Lung (tissue), 12 donors: ENCODE results near the gene UBR1. TPM values are rescaled to one million over a fixed set of nuclear protein-coding genes. Genes with fewer than 3 reads are reported as not detected.
"Not testable (repeated sequence)": the region's sequence is repeated elsewhere in the genome, so short reads cannot be mapped to it uniquely, and the experiment has no call there.

ENCODE experiments used
- ATAC-seq: fragments of 200-7000 bp; cut with Tn5 transposase; one replicate; pipeline ENCODE4 v1.9.1; 2020; ENCODE audit warnings: moderate number of reproducible peaks; ENCODE audit not compliant: insufficient read depth, low FRiP score
- DNase-seq, 3 donors: peaks; one replicate each; pipeline ENCODE4 v3.0.0-alpha.2; 2013 to 2017
- H3K27ac ChIP-seq, 2 donors: one replicate each; pipeline ENCODE4 v1.5.1; 2013; ENCODE audit warnings: mild to moderate bottlenecking in 2 of 2, moderate library complexity in 2 of 2, control low read depth in 1 of 2, inconsistent platforms in 1 of 2, low read depth in 1 of 2, low read length in 1 of 2
- H3K27me3 ChIP-seq, 3 donors: one replicate each; pipeline ENCODE4 v1.5.1; 2013; ENCODE audit warnings: low read length in 2 of 3; ENCODE audit not compliant: control insufficient read depth in 3 of 3, insufficient read depth in 3 of 3
- H3K36me3 ChIP-seq, 4 donors: one replicate each; pipeline ENCODE4 v1.5.1; 2013; ENCODE audit warnings: low read length in 4 of 4, mild to moderate bottlenecking in 1 of 4, moderate library complexity in 1 of 4; ENCODE audit not compliant: control insufficient read depth in 4 of 4, insufficient read depth in 4 of 4
- H3K4me1 ChIP-seq, 5 donors: one replicate each; pipeline ENCODE4 v1.5.1; 2013; ENCODE audit warnings: low read length in 5 of 5, mild to moderate bottlenecking in 2 of 5, moderate library complexity in 1 of 5; ENCODE audit not compliant: control insufficient read depth in 5 of 5, insufficient read depth in 5 of 5
- H3K4me3 ChIP-seq: one replicate; pipeline ENCODE4 v1.5.1; 2013; ENCODE audit warnings: mild to moderate bottlenecking, control low read depth, moderate library complexity
- H3K9ac ChIP-seq, 2 donors: one replicate each; pipeline ENCODE4 v1.5.1; 2013; ENCODE audit warnings: low read length in 2 of 2, control low read depth in 1 of 2; ENCODE audit not compliant: insufficient read depth in 1 of 2
- H3K9me3 ChIP-seq, 4 donors: one replicate each; pipeline ENCODE4 v1.5.1; 2013; ENCODE audit warnings: low read length in 3 of 4, mild to moderate bottlenecking in 1 of 4, moderate library complexity in 1 of 4; ENCODE audit not compliant: control insufficient read depth in 4 of 4, insufficient read depth in 3 of 4
- WGBS, 2 donors: extraction: QIAGEN DNeasy Blood & Tissue Kit; methylation state at CpG; one replicate each; pipeline ENCODE4 v1.1.7; 2013; 5-methylcytosine and 5-hydroxymethylcytosine counted together
- polyA plus RNA-seq, 2 donors: library from polyadenylated mRNA; stranded (reverse); fragments of 200-250 nt; gene quantifications; one replicate each; pipeline ENCODE4 v1.2.1, GENCODE V29; 2013
- total RNA-seq, 2 donors: library from RNA; depleted of rRNA in 1 of 2; stranded (reverse); fragments of >200 nt in 1 of 2; gene quantifications; one replicate each; pipeline ENCODE4 v1.2.1, GENCODE V29; 2014 to 2021
- TF ChIP-seq, protein P1 (sequence below): IDR thresholded peaks from 2 replicates; pipeline ENCODE4 v1.5.1; 2012; ENCODE audit warnings: mild to moderate bottlenecking; ENCODE audit errors: control extremely low read depth, extremely low read depth
- donor health status: control.
- donor health status: control.
- donor health status: Bipolar disorder and iron deficiency.
- donor health status: healthy.
- donor health status: DM: yes; HTN: yes; CAD: no.

Gene UBR1
- total and polyA plus RNA-seq, 4 donors, result 5.7 to 70.3 (median 17.2) TPM

DNA sequence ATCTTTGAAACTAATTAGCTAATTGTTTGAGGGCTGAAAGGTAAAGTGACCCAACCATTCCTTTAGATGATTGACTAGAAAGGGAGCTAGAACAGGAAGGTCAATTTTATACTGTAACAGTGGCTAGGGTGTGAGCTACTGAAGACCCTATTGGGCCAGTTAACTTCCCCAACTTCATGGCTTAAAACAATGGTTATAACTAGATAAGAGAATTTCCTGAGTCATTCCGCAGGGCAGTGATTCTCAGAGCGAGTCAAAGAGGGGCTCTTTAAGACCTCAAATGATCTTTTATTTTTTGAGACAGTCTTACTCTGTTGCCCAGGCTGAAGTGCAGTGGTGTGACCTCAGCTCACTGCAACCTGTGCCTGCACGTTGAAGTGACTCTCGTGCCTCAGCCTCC lies 151.5 kb downstream of the UBR1 start:
- no peak overlapping the region for H3K4me3 ChIP-seq

DNA sequence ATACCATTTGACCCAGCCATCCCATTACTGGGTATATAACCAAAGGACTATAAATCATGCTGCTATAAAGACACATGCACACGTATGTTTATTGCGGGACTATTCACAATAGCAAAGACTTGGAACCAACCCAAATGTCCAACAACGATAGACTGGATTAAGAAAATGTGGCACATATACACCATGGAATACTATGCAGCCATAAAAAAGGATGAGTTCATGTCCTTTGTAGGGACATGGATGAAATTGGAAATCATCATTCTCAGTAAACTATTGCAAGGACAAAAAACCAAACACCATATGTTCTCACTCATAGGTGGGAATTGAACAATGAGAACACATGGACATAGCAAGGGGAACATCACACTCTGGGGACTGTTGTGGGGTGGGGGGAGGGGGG lies 156.9 kb downstream of the UBR1 start:
- H3K27ac ChIP-seq, H3K9me3 ChIP-seq, H3K9ac ChIP-seq, H3K4me3 ChIP-seq, ATAC-seq, DNase-seq, H3K27me3 ChIP-seq, H3K4me1 ChIP-seq: not testable (repeated sequence)
- whole genome bisulfite sequencing, 2 donors, result 88 to 100% methylated on average over 3 of the region's 3 CpGs
- peaks cover 16 to 37% (median 19%) of the 10 kb centered on the region in 4 donors for H3K36me3 ChIP-seq

More for the DNA sequence above, 151.5 kb downstream of the UBR1 start:
- TF ChIP-seq, protein P1, sequence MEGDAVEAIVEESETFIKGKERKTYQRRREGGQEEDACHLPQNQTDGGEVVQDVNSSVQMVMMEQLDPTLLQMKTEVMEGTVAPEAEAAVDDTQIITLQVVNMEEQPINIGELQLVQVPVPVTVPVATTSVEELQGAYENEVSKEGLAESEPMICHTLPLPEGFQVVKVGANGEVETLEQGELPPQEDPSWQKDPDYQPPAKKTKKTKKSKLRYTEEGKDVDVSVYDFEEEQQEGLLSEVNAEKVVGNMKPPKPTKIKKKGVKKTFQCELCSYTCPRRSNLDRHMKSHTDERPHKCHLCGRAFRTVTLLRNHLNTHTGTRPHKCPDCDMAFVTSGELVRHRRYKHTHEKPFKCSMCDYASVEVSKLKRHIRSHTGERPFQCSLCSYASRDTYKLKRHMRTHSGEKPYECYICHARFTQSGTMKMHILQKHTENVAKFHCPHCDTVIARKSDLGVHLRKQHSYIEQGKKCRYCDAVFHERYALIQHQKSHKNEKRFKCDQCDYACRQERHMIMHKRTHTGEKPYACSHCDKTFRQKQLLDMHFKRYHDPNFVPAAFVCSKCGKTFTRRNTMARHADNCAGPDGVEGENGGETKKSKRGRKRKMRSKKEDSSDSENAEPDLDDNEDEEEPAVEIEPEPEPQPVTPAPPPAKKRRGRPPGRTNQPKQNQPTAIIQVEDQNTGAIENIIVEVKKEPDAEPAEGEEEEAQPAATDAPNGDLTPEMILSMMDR, result no peak
- Histone ChIP-seq H3K27me3 (no peaks in the 10 kb centered on the region), H3K27ac (no peak overlapping the region), H3K4me1 (peaks cover 0 to 3% (median 0%) of the 10 kb centered on the region in 5 donors), H3K36me3 (peaks cover 21 to 48% (median 32%) of the 10 kb centered on the region in 4 donors), H3K9ac (no peak overlapping the region), H3K9me3 (peaks cover 0 to 3% (median 0%) of the 10 kb centered on the region in 4 donors)
- WGBS, 2 donors, result 96% methylated on average over 4 of the region's 4 CpGs
- no peak for ATAC-seq
- no peak for DNase-seq

DNA sequence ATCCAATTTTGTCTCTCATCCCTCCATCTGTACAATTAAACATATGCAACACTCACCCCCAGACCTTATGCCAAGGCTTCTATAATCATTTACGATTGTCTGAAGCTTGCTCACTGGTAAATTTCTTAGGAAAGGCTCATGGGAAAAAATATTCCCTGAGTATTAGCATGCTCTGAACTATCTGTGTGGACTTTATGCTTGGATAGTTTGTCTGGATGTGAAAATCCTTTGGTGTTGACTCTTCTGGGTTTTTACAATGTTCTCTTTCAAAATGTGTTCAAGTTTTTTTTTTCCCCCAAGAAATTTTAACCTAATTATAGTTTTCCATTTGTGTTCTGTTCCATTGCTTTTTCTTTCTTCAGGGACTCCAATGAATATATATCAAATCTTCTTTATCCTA lies 165.3 kb downstream of the UBR1 start:
- peaks cover 0 to 3% (median 0%) of the 10 kb centered on the region in 5 donors for H3K4me1 ChIP-seq
- TF ChIP-seq, protein P1, result no peak
- H3K9me3 ChIP-seq, result no peaks in the 10 kb centered on the region
- H3K4me3 ChIP-seq, result no peak overlapping the region
- H3K27me3 ChIP-seq, result no peaks in the 10 kb centered on the region
- ATAC-seq, result no peak
- no peak overlapping the region for H3K27ac ChIP-seq
- peaks cover 0 to 17% (median 6%) of the 10 kb centered on the region in 4 donors for H3K36me3 ChIP-seq
- no peak overlapping the region for H3K9ac ChIP-seq
- DNase-seq, result no peak
- 87 to 95% methylated on average over 1 of the region's 1 CpG for WGBS, 2 donors

DNA sequence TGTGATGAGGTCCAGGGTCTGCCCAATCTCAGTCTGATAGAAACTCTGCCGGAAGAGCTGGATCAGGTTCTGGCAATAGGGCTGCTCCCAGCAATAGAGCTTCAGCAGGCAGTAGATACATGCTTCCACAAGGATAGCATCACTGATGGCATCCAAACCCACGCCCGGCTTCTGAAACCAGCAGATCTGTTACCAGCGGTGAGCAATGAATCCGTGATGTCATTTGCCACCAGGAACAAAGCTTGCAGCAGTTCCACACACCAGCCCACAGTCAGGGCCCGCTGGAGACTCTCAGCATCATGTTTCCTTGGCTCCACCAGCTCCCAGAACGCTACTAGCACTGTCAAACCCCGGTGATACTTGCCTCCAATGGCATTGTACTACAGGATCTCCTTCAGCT lies 166.0 kb downstream of the UBR1 start:
- no peak for DNase-seq
- 95 to 97% methylated on average over 8 of the region's 8 CpGs for WGBS, 2 donors
- TF ChIP-seq, protein P1, result no peak
- no peaks in the 10 kb centered on the region for H3K9me3 ChIP-seq
- H3K9ac ChIP-seq, result no peak overlapping the region
- H3K4me3 ChIP-seq, result no peak overlapping the region
- H3K36me3 ChIP-seq, result peaks cover 0 to 12% (median 6%) of the 10 kb centered on the region in 4 donors
- H3K4me1 ChIP-seq, result no peaks in the 10 kb centered on the region
- no peak for ATAC-seq
- H3K27me3 ChIP-seq, result no peaks in the 10 kb centered on the region
- no peak overlapping the region for H3K27ac ChIP-seq
